ENCODE results near the gene CCN5. TPM values are rescaled to one million over a fixed set of nuclear protein-coding genes. Genes with fewer than 3 reads are reported as not detected.

CCN5 gene
- total and polyA plus RNA-seq, 2 of the 13 experiments (the other 11 are each of a cell fraction or from before 2014, with no cell fraction given), result 0.12 TPM; not detected in 1

DNA sequence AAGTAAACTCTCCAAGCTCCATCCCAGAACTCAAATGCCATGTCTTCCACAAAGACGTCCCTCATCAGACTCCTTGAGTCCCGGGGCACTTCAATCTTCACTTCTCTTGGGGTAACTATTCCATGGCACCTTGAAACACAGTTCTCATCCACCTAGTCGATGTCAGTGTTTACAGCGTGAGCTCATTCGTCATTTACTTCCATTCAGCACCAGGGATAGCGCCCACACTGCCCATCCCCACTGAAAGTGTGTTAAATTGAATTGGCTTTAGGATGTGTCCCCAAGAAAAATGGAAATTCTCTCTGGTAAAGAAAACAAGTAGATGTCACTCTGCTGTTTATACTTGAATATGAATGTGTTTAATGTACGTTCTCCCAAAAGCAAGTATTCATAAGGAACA is 61.8 kb downstream of the CCN5 start (continued):
- TF ChIP-seq, protein P1, sequence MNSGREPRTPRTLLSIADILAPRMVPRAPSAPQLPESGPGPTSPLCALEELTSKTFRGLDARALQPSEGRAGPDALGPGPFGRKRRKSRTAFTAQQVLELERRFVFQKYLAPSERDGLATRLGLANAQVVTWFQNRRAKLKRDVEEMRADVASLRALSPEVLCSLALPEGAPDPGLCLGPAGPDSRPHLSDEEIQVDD (CRISPR knock-in tag; IDR thresholded peaks at IDR 0.05; ENCODE audit: borderline replicate concordance), result no peak
- TF ChIP-seq ZSCAN29 (CRISPR knock-in tag; conservative IDR thresholded peaks at IDR 0.05) (no peak), POLR2AphosphoS2 (IDR thresholded peaks at IDR 0.05; ENCODE audit: low read depth, low read length) (no peak), RBFOX2 (IDR thresholded peaks at IDR 0.05; ENCODE audit: low read depth, low read length) (no peak), HDAC6 (IDR thresholded peaks at IDR 0.05; ENCODE audit: low read depth, low read length) (no peak), RBM39 (IDR thresholded peaks at IDR 0.05; ENCODE audit: low read depth, low read length, poor library complexity, severe bottlenecking) (no peak), HOXD1 (CRISPR knock-in tag; IDR thresholded peaks at IDR 0.05) (no peak), ZNF556 (CRISPR knock-in tag; IDR thresholded peaks at IDR 0.05; ENCODE audit: borderline replicate concordance) (no peak), ZNF724P (CRISPR knock-in tag; IDR thresholded peaks at IDR 0.05; ENCODE audit: borderline replicate concordance) (no peak), BRCA1 (CRISPR knock-in tag; IDR thresholded peaks at IDR 0.05) (0 out of 2 replicates have a peak, but pooled peaks have one; percentile 56), SYNCRIP (IDR thresholded peaks at IDR 0.05; ENCODE audit: insufficient read depth, low read depth, low read length) (no peak), ZFP37 (CRISPR knock-in tag; IDR thresholded peaks at IDR 0.05; ENCODE audit: borderline replicate concordance) (no peak; the same call in 1 of the 2 replicates), HNF4G (IDR thresholded peaks at IDR 0.05; ENCODE audit: borderline replicate concordance, low read depth, low read length) (no peak), HNF4G (CRISPR knock-in tag; IDR thresholded peaks at IDR 0.05; ENCODE audit: borderline replicate concordance, low read depth) (no peak), ZNF160 (CRISPR knock-in tag; IDR thresholded peaks at IDR 0.05) (no peak), ZNF446 (CRISPR knock-in tag; IDR thresholded peaks at IDR 0.05) (no peak)
- TF ChIP-seq, protein P2, sequence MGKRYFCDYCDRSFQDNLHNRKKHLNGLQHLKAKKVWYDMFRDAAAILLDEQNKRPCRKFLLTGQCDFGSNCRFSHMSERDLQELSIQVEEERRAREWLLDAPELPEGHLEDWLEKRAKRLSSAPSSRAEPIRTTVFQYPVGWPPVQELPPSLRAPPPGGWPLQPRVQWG (CRISPR knock-in tag; IDR thresholded peaks at IDR 0.05; ENCODE audit: borderline replicate concordance, low read depth), result no peak
- TF ChIP-seq, protein P3, sequence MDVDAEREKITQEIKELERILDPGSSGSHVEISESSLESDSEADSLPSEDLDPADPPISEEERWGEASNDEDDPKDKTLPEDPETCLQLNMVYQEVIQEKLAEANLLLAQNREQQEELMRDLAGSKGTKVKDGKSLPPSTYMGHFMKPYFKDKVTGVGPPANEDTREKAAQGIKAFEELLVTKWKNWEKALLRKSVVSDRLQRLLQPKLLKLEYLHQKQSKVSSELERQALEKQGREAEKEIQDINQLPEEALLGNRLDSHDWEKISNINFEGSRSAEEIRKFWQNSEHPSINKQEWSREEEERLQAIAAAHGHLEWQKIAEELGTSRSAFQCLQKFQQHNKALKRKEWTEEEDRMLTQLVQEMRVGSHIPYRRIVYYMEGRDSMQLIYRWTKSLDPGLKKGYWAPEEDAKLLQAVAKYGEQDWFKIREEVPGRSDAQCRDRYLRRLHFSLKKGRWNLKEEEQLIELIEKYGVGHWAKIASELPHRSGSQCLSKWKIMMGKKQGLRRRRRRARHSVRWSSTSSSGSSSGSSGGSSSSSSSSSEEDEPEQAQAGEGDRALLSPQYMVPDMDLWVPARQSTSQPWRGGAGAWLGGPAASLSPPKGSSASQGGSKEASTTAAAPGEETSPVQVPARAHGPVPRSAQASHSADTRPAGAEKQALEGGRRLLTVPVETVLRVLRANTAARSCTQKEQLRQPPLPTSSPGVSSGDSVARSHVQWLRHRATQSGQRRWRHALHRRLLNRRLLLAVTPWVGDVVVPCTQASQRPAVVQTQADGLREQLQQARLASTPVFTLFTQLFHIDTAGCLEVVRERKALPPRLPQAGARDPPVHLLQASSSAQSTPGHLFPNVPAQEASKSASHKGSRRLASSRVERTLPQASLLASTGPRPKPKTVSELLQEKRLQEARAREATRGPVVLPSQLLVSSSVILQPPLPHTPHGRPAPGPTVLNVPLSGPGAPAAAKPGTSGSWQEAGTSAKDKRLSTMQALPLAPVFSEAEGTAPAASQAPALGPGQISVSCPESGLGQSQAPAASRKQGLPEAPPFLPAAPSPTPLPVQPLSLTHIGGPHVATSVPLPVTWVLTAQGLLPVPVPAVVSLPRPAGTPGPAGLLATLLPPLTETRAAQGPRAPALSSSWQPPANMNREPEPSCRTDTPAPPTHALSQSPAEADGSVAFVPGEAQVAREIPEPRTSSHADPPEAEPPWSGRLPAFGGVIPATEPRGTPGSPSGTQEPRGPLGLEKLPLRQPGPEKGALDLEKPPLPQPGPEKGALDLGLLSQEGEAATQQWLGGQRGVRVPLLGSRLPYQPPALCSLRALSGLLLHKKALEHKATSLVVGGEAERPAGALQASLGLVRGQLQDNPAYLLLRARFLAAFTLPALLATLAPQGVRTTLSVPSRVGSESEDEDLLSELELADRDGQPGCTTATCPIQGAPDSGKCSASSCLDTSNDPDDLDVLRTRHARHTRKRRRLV (CRISPR knock-in tag; IDR thresholded peaks at IDR 0.05), result no peak
- TF ChIP-seq, protein P4, sequence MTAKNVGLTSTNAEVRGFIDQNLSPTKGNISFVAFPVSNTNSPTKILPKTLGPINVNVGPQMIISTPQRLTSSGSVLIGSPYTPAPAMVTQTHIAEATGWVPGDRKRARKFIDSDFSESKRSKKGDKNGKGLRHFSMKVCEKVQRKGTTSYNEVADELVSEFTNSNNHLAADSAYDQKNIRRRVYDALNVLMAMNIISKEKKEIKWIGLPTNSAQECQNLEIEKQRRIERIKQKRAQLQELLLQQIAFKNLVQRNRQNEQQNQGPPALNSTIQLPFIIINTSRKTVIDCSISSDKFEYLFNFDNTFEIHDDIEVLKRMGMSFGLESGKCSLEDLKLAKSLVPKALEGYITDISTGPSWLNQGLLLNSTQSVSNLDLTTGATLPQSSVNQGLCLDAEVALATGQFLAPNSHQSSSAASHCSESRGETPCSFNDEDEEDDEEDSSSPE (CRISPR knock-in tag; IDR thresholded peaks at IDR 0.05), result no peak
- TF ChIP-seq, protein P5, sequence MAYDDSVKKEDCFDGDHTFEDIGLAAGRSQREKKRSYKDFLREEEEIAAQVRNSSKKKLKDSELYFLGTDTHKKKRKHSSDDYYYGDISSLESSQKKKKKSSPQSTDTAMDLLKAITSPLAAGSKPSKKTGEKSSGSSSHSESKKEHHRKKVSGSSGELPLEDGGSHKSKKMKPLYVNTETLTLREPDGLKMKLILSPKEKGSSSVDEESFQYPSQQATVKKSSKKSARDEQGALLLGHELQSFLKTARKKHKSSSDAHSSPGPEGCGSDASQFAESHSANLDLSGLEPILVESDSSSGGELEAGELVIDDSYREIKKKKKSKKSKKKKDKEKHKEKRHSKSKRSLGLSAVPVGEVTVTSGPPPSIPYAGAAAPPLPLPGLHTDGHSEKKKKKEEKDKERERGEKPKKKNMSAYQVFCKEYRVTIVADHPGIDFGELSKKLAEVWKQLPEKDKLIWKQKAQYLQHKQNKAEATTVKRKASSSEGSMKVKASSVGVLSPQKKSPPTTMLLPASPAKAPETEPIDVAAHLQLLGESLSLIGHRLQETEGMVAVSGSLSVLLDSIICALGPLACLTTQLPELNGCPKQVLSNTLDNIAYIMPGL (CRISPR knock-in tag; IDR thresholded peaks at IDR 0.05; ENCODE audit: borderline replicate concordance in 1 of 2, low read depth in 1 of 2), result no peak
